GM11168 (cell line): ENCODE data around the gene SYNJ2.

ENCODE experiments used
- in situ Hi-C: fragments of 300-500 bp; cut with MboI; formaldehyde crosslinking; loops from one replicate; pipeline ENCODE4 v1.12.0; 2022; ENCODE audit warnings: low sequenced_read_pairs; ENCODE audit not compliant: unreplicated experiment

SYNJ2 gene

DNA sequence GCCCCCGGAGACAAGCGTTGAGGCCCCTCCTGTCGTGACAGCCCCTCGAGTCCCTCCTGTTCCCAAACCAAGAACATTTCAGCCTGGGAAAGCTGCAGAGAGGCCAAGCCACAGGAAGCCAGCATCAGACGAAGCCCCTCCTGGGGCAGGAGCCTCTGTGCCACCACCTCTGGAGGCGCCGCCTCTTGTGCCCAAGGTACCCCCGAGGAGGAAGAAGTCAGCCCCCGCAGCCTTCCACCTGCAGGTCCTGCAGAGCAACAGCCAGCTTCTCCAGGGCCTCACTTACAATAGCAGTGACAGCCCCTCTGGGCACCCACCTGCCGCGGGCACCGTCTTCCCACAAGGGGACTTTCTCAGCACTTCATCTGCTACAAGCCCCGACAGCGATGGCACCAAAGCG lies 114.0 kb downstream of the SYNJ2 start:
- in situ Hi-C loops, result no loop called here

DNA sequence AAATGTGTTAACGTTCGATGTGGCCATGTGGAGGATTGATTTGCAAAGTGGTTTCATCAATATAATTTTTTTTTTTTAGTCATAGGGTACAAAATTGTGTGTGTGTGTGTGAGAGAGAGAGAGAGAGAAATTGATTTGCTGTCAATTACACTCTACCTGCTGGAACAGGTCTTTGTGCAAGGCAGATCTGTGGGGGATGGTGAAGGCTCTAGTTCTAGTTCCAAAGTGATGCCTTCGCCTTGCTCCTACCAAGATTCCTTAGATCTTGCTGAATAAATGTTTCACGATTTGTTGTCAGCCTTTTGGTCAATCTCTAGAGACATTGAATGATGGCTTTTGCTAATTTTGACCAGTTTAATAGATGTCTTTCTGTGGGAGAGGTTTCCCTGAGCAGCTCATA lies 121.6 kb downstream of the SYNJ2 start:
- in situ Hi-C loops, result no loop called here

DNA sequence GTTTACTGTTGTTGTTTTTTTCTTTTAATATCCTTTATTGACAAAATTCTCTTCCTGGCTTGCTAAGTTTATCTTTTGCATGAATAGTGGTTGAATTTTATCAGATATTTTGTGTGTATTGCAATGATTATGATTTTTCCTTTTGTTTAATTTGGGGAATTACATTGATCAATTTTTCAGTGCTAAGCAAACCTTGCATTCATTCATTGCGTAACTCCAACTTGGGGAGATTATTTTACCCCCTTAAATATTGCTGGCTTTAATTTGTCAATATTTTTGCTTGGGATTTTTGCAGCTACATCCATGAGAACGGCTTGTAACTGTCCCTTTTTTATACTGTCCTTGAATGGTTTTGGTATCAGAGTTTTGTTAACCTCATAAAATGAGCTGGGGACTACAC lies 123.0 kb downstream of the SYNJ2 start:
- in situ Hi-C loops, result no loop called here

DNA sequence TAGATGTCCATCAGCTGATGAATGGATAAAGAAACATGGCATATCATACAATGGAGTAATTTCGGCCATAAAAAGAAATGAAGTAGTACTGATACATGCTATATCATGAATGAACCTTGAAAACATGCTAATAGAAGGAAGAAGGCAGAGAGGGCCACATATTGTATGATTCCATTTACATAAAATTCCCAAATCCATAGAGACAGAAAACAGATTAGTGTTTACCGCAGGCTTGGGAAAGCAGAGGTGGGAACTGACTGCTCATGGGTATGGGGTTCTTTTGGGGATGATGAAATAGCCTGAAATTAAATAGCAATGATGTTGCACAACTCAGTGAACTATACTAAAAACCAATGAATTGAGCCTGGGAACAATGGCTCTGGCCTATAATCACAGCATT lies 128.1 kb downstream of the SYNJ2 start:
- in situ Hi-C loops, result no loop called here

DNA sequence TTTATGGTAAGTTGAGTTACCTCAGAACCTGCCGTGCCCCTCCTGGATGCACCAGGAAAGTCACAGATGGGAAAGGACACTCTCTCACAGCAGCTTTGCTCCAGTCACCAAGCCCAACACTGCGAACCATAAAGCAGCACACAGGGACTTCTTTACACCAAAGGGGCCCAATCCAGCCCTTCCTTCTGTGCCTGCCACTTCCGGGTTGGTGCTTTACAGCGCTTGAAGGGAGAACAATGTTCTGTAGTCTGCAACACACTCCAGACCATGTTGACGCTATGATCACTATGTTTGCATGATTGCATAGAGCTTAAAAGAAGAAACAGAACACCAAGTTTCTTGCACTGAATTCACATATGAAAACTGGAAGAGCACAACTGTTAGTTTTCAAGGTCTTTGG lies 129.3 kb downstream of the SYNJ2 start:
- in situ Hi-C loops, result no loop called here

DNA sequence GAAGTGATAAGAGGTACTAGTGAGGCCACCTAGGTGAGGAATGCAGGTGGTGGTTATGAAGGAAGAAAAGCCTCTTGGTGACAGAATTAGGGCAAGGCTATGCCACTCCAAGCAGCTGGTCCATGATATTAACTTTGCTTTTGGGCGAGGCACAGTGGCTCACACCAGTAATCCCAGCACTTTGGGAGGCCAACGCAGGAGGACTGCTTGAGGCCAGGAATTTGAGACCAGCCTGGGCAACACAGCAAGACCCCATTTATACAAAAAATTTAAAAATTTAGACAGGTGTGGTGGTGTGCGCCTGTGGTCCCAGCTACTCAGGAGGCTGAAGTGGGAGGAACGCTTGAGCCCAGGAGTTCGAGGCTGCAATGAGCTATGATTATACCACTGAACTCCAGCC lies 130.3 kb downstream of the SYNJ2 start:
- in situ Hi-C loops, result no loop called here

DNA sequence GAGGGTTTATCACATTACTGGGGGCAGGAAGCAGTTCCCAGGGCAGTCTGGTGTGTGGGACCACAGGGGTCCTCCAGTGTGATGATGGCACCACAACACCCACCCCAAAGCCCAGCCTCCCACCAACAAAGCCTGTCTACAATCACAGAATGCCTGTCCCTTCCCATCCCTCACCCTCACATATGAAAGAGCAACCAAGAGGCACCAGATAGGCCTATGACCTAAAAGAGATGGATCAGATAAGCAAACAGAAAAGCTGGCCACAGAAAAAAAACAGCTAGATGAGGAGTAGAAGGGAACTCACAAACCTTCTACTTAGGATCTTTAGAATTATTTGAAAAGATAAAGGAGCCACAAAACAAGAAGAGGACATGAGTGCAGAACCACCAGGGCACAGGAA lies 132.1 kb downstream of the SYNJ2 start:
- in situ Hi-C loops, result no loop called here

DNA sequence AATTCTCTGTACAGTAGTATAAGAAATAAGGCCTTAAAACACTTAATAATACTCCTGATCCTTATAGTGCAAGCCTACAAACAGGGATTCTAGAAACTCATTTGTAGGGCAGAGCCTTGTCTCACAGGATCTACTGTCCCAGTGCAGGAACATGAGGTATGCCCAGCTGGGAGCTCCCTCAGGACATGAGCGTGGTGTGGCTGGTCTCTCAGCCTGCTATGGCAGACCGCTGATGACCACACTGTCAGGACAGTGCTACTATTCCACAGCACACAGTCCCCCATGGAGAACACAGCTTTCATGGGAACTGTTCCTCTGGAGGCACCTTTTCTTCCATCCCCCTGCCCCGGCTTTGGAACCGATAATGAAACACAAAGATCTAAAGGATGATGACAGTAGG lies 133.4 kb downstream of the SYNJ2 start:
- in situ Hi-C loops, result no loop called here

DNA sequence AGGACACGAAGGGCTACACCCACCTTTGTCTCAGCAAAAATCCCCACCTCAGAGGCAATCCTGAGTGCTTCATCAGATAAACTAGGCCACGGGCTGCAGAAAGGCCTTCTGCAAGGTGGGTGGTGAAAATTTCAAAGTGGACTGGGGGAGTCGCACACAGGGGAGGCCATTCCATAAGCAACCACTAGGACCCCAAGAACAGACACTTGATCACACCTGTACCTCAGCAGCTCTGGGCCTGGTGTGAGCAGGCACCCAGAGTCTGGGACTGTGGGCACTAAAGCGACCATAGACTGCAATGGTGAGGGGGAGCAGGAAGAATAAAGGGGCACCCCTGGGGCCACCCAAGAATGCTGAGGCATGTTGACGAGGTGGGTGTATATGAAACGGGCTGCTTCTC lies 133.8 kb downstream of the SYNJ2 start:
- in situ Hi-C loops, result no loop called here

DNA sequence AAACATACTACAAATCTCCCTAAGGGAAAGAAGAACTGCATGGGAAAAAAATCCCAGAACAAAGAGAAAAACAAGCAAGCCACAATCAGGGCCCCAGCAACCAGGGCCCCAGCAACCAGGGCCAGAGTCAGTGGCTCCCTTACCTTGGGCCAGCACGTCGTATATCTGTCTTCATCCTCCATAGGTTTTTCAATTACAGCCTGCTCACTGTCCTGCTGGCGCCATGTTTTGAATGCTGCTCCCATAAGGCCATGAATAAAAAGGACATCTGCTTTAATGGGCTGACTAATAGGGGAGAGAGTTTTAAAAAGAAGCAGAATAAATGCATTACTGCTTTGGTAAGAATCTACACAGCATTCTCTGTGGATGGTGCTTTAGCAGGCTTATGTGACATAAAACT lies 137.2 kb downstream of the SYNJ2 start:
- in situ Hi-C loops, result no loop called here

DNA sequence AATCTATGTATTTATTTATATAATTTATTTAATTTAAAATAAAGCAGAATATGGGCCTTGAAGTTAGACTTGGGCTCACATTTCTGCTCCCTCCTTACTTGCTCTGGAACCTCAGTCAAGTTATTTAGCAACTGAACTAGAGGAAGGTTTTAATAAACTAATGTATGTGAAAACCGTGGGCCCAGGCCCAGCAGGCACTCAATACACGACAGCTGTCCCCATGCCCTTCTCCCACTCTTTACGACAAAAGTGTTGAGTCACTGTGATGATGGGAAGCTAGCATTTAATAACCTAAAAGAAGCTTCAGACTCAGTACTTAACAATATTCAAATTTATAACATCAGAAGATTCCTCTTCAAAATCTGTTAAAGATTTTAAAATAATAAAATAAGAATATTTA lies 139.7 kb downstream of the SYNJ2 start:
- in situ Hi-C loops, result no loop called here

DNA sequence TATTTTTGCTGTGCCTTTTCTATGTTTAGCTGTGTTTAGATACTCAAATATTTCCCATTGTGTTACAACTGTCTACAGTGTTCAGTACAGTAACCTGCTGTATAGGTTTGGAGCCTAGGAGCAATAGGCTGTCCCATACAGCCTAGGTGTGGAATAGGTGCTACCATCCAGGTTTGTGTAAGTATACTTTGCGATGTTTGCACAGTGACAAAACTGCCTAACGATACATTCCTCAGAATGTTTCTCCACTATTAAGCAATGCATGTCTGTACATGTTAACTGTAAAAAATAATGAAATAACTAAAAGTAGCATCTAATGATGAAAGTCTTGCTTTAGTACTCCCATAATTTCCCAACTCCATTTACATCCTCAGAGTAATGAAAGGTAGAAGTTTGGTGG lies 140.4 kb downstream of the SYNJ2 start:
- in situ Hi-C loops, result no loop called here

DNA sequence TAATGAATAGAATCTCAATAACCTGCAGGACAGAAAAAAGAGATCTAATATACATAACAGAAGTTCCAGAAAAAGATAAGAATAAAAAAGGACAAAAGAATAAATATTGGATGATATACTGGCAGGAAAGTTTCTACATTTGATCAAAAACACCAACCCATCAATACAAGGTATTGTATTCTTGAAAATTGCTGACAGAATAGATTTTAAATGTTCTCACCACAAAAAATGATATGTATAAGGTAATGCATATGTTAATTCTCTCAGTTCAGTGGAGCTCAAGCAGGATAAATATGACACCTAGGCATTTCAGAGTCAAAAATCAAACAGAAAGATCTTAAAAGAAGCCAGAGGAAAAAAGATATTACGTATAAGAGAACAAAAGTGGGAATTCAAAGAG lies 142.6 kb downstream of the SYNJ2 start:
- in situ Hi-C loops, result no loop called here

DNA sequence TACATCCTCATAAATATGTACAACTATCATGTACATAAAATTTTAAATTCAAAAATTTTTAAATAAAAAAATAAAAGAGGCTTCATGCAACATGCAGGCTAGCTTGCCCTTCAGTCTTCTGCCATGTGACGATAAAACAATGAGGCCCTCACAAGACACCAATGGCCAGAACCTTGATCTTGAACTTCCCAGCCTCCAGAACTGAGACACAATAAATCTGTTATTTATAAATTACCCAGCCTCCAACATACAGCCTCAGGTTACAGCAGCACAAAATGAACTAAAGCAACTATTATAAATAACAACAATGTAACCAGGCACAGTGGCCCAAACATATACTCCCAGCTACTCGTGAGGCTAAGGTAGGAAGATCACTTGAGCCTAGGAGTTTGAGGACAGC lies 143.6 kb downstream of the SYNJ2 start:
- in situ Hi-C loops, result no loop called here

DNA sequence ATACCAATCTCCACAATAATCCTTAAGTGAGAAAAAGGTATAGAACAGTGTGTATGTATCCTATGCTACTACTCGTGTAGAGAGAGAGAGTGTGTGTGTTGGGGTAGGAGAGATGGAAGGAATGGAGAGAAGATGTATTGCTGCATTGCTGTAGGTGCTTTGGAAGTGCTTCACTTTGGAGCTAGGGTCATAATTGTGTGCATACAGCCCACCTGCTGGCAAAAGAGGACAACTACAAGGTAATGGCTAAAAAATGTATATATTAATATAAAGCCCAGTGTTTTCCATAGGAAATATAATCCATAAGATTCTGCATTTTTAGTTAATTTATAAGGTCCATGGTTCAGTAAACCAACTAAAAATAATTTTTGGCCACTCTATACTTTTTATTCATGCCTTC lies 150.3 kb downstream of the SYNJ2 start:
- in situ Hi-C loops, result no loop called here

DNA sequence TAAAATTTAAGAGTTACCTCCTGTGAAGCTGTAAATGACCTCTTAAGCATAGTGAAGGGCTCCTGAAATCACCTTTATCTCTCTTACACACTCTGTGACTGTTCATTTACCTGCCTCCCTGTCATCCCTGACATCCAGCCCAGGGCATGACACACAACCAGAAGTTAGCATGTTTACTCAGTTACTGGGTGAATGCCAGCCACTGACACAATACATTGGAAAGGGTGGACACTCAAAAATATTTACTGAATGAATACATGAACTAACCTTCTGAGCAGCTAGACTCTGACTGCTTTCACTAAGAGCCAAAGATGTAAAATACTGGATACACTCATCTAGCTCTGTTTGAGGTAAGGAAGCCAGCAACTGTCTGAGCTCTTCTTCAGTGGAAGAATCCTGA lies 161.1 kb downstream of the SYNJ2 start:
- in situ Hi-C loops, result no loop called here

DNA sequence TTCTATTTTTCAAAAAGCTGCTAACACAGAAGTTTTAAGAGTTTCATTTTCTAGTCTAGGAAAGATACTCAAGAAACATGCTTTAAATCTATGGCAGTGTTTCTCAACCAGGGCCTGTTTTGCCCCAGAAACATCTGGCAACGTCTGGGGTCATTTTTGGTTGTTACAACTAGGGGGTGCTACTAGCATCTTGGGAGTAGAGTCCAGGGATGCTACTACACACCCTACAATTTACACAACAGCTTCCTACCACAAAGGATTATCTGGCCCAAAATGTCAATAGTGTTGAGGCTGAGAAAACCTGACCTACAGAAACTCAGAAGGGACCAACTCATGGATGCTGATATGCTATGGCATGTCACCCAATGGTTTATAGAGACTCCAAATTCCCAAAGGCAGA lies 162.0 kb downstream of the SYNJ2 start:
- in situ Hi-C loops, result no loop called here
